Liver (tissue), 3 donors: ENCODE data around the gene CSNK1G1.

Experiments used
- EGR1 ChIP-seq, 2 donors: IDR thresholded peaks; 2 replicates each; pipeline ENCODE4 v1.6.1; 2016 to 2018; ENCODE audit warnings: antibody characterized with exemption in 2 of 2, low read depth in 2 of 2
- FOXA2 ChIP-seq: IDR thresholded peaks from 2 replicates; pipeline ENCODE4 v1.6.1; 2016; ENCODE audit warnings: antibody characterized with exemption
- GABPA ChIP-seq, 2 donors: IDR thresholded peaks in 1 of 2; conservative IDR thresholded peaks in 1 of 2; 2 replicates each; pipeline ENCODE4 v1.6.1; 2016; ENCODE audit warnings: antibody characterized with exemption in 2 of 2, mild to moderate bottlenecking in 1 of 2, moderate library complexity in 1 of 2
- HNF4A ChIP-seq, 2 donors: conservative IDR thresholded peaks; 2 replicates each; pipeline ENCODE4 v1.6.1; 2016; ENCODE audit warnings: antibody characterized with exemption in 2 of 2, mild to moderate bottlenecking in 2 of 2
- JUND ChIP-seq, 2 donors: IDR thresholded peaks; 2 replicates each; pipeline ENCODE4 v1.6.1; 2016; ENCODE audit warnings: antibody characterized with exemption in 2 of 2
- SP1 ChIP-seq: IDR thresholded peaks from 2 replicates; pipeline ENCODE4 v1.6.1; 2018; ENCODE audit warnings: antibody characterized with exemption, mild to moderate bottlenecking
- TF ChIP-seq, protein P1 (sequence below): fragments of 150-350 bp; IDR thresholded peaks from 2 replicates; pipeline ENCODE4 v1.5.1; 2017; ENCODE audit warnings: improper control_type of control experiment, low read depth, low read length; ENCODE audit not compliant: missing input control
- TF ChIP-seq, protein P2 (sequence below): IDR thresholded peaks from 2 replicates; pipeline ENCODE4 v1.6.1; 2016; ENCODE audit warnings: antibody characterized with exemption
- TF ChIP-seq, protein P3 (sequence below): IDR thresholded peaks from 2 replicates; pipeline ENCODE4 v1.6.1; 2016; ENCODE audit warnings: antibody characterized with exemption
- TF ChIP-seq, protein P4 (sequence below): IDR thresholded peaks from 2 replicates; pipeline ENCODE4 v1.6.1; 2016; ENCODE audit warnings: antibody characterized with exemption
- donor health status: healthy.
- donor health status: healthy.

DNA sequence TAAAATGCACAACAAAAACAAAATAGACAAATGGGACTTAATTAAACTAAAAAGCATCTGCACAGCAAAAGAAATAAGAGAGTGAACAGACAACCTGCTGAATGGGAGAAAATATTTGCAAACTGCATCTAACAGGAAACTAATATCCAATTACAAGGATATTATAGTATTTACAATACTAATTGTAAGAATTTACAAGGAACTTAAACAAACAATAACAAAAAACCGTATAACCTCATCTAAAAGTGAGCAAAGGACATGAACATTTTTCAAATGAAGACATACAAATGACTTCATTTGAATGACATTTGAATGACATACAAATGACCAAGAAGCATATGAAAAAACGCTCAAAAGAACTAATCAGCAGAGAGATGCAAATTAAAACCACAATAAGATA, 66.4 kb downstream of the CSNK1G1 start:
- TF ChIP-seq, protein P1, sequence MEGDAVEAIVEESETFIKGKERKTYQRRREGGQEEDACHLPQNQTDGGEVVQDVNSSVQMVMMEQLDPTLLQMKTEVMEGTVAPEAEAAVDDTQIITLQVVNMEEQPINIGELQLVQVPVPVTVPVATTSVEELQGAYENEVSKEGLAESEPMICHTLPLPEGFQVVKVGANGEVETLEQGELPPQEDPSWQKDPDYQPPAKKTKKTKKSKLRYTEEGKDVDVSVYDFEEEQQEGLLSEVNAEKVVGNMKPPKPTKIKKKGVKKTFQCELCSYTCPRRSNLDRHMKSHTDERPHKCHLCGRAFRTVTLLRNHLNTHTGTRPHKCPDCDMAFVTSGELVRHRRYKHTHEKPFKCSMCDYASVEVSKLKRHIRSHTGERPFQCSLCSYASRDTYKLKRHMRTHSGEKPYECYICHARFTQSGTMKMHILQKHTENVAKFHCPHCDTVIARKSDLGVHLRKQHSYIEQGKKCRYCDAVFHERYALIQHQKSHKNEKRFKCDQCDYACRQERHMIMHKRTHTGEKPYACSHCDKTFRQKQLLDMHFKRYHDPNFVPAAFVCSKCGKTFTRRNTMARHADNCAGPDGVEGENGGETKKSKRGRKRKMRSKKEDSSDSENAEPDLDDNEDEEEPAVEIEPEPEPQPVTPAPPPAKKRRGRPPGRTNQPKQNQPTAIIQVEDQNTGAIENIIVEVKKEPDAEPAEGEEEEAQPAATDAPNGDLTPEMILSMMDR = no peak
- TF ChIP-seq EGR1 (IDR thresholded peaks at IDR 0.05; ENCODE audit: low read depth in 2 of 2) = no peak
- TF ChIP-seq, protein P2, sequence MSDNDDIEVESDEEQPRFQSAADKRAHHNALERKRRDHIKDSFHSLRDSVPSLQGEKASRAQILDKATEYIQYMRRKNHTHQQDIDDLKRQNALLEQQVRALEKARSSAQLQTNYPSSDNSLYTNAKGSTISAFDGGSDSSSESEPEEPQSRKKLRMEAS = no peak
- TF ChIP-seq FOXA2 = no peak
- no peak for TF ChIP-seq GABPA (IDR thresholded peaks at IDR 0.05 in 1 of 2, conservative IDR thresholded peaks at IDR 0.05 in 1 of 2)
- no peak for TF ChIP-seq JUND (IDR thresholded peaks at IDR 0.05)
- TF ChIP-seq, protein P3, sequence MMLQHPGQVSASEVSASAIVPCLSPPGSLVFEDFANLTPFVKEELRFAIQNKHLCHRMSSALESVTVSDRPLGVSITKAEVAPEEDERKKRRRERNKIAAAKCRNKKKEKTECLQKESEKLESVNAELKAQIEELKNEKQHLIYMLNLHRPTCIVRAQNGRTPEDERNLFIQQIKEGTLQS = no peak
- TF ChIP-seq, protein P4, sequence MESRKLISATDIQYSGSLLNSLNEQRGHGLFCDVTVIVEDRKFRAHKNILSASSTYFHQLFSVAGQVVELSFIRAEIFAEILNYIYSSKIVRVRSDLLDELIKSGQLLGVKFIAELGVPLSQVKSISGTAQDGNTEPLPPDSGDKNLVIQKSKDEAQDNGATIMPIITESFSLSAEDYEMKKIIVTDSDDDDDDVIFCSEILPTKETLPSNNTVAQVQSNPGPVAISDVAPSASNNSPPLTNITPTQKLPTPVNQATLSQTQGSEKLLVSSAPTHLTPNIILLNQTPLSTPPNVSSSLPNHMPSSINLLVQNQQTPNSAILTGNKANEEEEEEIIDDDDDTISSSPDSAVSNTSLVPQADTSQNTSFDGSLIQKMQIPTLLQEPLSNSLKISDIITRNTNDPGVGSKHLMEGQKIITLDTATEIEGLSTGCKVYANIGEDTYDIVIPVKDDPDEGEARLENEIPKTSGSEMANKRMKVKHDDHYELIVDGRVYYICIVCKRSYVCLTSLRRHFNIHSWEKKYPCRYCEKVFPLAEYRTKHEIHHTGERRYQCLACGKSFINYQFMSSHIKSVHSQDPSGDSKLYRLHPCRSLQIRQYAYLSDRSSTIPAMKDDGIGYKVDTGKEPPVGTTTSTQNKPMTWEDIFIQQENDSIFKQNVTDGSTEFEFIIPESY = no peak
- TF ChIP-seq HNF4A (conservative IDR thresholded peaks at IDR 0.05) = no peak
- no peak for TF ChIP-seq SP1
